SW480 (cell line): ENCODE measurements around the gene SLC37A2.

Experiments
- DNase-seq: peaks from one replicate; pipeline ENCODE4 v3.0.0-alpha.2; 2016; ENCODE audit warnings: low spot score

SLC37A2 gene

GRCh38 chr11:125111343-125112207 is 48.5 kb downstream of the SLC37A2 start, which contains the start of gene TMEM218:
Gene TMEM218, minus strand, starts transcription at chr11:125111626. Its CDS starts 9,385 bp downstream, at chr11:125102241.
- DNase-seq = peak; percentile 98

GRCh38 chr11:125112208-125112604 is 49.1 kb downstream of the SLC37A2 start:
- DNase-seq = no peak

- DNase-seq = no peak
These were observed 51.4 kb downstream of the SLC37A2 start for GRCh38 chr11:125114518-125114917.

- DNase-seq = no peak
These were observed 54.3 kb downstream of the SLC37A2 start for GRCh38 chr11:125117429-125117828.

GRCh38 chr11:125123194-125123946 is 60.3 kb downstream of the SLC37A2 start:
- no peak for DNase-seq

- DNase-seq = peak; percentile 61
These were observed 61.0 kb downstream of the SLC37A2 start for GRCh38 chr11:125123947-125124617.

GRCh38 chr11:125124618-125124992 is 61.5 kb downstream of the SLC37A2 start:
- DNase-seq = no peak

- no peak for DNase-seq
These were observed 65.3 kb downstream of the SLC37A2 start for GRCh38 chr11:125128450-125128849.

GRCh38 chr11:125129316-125129993 is 66.3 kb downstream of the SLC37A2 start:
- DNase-seq = no peak

- no peak for DNase-seq
These were observed 69.0 kb downstream of the SLC37A2 start for GRCh38 chr11:125132071-125132470.

- DNase-seq = no peak
These were observed 69.5 kb downstream of the SLC37A2 start for GRCh38 chr11:125132596-125132995.

GRCh38 chr11:125136001-125136400 is 72.9 kb downstream of the SLC37A2 start:
- no peak for DNase-seq

GRCh38 chr11:125138966-125139365 is 75.9 kb downstream of the SLC37A2 start:
- no peak for DNase-seq

- no peak for DNase-seq
These were observed 76.7 kb downstream of the SLC37A2 start for GRCh38 chr11:125139778-125140177.
